ENCODE measurements around the gene SLC39A13.

SLC39A13 gene

DNA sequence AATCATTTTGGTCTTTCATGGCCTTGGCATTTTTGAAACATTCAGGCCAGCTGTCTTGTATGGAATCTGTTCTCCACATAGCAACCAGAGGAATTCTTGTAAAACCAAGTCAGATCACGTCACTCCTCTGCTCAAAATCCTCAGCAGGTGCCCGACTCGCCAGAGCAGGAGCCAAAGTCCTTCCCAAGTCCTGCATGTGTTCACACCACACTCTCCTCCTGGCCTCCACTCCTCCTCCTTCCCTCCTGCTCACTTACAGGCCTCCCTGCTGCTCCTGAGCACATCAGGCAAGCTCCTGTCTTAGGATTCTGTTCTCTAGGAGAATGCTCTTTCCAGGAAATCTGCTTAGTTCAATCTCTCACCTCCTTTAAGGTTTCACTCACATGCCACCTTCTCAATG, 24.8 kb downstream of the SLC39A13 start:
- DNase-seq: no peak

GRCh38 chr11:47434011-47434786, 25.8 kb downstream of the SLC39A13 start:
- DNase-seq: no peak

GRCh38 chr11:47435687-47436086, 27.3 kb downstream of the SLC39A13 start:
- no peak for DNase-seq

- DNase-seq: no peak
These were observed 28.3 kb downstream of the SLC39A13 start for GRCh38 chr11:47436726-47437125.

GRCh38 chr11:47437218-47437745, 28.9 kb downstream of the SLC39A13 start:
- no peak for DNase-seq

GRCh38 chr11:47437746-47438418, 29.5 kb downstream of the SLC39A13 start:
- no peak for DNase-seq

DNA sequence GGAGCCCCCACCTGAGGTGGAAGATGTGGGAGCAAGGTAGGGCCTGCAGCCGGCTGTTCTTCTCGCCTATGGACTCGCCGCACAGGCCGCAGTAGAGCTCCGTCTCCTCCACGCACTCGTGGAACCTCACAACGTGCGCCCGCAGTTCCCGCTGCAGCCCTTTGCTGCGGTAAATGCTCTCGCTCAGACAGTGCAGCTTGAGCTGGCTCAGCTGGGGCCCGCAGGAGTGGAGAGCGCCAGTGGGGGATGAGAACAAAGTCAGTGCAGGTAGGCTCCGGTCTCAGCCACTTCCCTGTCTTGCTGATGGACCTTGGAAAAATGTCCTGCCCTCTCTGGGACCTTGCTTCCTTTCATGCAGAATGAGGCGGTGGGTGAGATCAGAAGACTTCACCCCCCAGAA, 30.3 kb downstream of the SLC39A13 start:
- no peak for DNase-seq

- no peak for DNase-seq
These were observed 31.7 kb downstream of the SLC39A13 start for GRCh38 chr11:47440054-47440476.

DNA sequence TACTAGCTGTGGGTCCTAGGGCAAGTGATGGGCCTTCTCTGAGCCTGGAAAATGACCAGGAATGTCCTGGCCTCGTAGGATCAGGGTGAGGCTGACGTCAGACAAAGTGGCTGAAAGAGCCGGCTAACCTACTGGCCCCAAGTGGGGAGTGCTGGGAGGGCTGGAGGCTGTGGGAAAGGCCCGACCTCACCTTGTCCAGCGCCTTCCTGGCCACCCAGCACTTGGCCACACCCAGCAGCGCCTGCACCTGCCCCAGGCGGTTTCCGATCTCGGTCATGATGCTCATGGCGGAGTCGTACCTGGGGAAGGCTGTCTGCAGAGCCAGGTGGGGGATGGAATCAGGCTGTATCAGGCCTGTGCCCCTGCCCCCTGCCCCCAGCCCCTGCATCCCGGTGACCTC, 33.0 kb downstream of the SLC39A13 start:
- no peak for DNase-seq

DNA sequence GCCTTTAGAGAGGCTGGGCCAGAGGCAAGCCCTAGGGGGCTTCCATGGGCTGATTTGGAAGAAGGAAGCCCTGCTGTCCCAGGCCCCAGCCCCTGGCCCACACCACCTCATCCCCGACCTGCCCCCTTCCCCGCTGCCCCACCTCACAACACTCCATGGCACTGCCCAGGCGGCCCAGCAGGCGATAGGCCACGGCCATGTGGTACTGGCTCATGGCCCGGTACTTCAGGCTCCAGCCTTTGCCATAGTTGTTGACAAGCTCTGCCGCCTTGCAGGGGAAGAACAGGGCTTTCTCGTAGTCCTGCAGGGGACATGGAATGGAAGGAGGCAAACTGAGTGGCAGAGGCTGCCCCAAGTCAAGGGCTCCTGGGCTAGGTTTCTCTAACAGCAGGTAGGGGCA, 34.1 kb downstream of the SLC39A13 start:
- DNase-seq: no peak

DNA sequence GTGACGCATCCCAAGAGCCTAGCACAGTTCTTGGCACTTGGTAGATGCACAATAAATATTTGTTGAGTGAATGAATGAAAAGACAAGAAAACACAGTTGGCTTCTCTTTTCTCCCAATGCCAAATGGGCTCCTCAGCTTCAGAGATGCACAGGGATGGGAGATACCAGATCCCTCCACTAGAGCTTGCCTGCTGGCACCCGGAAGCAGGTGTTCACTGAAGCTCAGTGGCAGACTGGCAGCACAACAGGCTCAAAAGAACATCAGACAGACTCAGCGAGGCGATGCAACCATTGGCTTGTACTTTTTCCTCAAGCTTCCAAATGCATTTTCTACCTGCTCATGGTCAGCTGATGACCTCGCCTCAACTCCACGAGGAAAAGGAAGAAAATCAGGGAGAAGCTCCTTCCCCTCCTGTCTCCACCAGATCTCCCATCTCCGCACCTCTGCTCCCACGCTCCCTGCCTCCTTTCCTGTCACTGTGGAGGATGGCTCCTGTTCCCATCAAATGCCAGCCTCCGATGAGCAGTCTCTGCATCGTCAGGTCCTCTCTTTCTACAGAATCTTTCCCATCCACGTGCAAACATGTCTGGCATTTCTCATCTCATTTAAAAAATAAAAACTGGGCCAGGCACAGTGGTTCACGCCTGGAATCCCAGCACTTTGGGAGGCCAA, 34.8 kb downstream of the SLC39A13 start:
- DNase-seq: no peak

DNA sequence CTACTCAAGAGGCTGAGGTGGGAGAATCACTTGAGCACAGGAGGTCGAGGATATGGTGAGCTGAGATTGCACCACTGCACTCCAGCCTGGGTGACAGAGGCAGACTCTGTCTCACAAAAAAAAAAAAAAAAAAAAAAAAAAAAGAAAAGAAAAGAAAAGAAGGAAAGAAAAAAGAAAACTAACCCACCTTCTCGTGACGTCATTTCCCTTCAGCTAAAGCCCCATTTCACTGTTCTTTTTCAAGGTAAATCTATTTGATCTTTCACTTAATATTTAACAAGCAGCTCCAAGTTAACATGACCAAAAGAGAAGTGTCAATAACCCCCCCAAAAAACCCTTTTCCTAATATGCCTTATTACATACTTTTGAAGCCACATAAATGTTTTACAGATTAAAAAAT, 35.4 kb downstream of the SLC39A13 start:
- DNase-seq: no peak

- no peak for DNase-seq
These were observed 37.5 kb downstream of the SLC39A13 start for GRCh38 chr11:47445840-47446239.

- DNase-seq: no peak
These were observed 38.4 kb downstream of the SLC39A13 start for GRCh38 chr11:47446833-47447232.

DNA sequence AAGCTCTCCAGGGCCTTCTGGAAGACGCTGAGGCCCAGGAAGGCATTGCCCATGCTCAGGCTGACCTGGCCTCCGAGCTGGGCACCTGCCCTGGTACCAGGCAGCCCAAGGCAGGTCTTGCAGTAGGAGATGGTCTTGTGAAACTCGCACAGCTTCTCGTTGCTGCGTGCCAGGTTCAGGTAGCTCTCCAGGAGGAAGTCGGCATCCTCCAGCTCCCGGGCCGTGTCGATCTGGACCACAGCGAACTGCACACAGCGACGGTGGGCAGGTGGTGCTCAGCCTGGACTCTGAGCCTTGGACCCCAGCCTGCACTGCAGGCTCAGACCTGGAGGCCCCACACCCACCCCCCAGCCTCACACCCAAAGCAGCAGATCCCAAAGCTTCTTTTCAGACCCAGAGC, 39.5 kb downstream of the SLC39A13 start:
- no peak for DNase-seq

GRCh38 chr11:47448566-47449427, 40.4 kb downstream of the SLC39A13 start, which contains the start of gene RAPSN:
Gene RAPSN, minus strand, starts transcription at chr11:47449136. Its CDS starts 172 bp downstream, at chr11:47448964.
- no peak for DNase-seq

- DNase-seq: no peak
These were observed 41.2 kb downstream of the SLC39A13 start for GRCh38 chr11:47449541-47449940.

DNA sequence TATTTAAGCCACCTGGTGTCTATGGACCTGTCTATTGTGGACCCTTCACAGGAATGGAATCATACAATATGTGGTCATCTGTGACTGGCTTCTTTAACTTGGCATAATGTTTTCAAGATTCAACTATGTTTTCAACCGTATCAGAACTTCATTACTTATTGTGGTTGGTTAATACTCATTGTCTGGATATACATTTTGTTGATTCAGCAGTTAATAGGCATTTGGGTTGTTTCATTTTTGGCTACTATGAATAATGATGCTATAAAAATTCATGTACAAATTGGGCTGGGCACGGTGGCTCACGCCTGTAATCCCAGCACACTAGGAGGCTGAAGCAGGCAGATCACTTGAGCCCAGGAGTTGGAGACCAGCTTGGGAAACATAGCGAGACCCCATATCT, 43.0 kb downstream of the SLC39A13 start:
- DNase-seq: no peak

- no peak for DNase-seq
These were observed 43.6 kb downstream of the SLC39A13 start for GRCh38 chr11:47451990-47452389.

- DNase-seq: no peak
These were observed 45.0 kb downstream of the SLC39A13 start for GRCh38 chr11:47453365-47453764.

DNA sequence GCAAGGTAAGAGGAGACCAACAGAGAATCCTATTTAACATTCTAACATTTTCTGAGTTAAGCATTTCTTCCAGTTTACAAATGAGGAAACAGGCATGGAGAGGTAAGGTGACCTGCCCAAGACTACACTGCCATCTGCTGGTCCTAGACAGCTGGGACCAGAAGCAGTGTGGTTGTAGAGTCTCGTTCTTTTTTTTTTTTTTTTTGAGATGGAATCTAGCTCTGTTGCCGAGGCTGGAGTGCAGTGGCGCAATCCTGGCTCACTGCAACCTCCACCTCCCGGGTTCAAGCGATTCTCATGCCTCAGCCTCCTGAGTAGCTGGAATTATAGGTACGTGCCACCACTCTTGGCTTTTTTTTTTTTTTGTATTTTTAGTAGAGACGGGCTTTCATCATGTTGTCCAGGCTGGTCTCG, 45.9 kb downstream of the SLC39A13 start:
- DNase-seq: peak; percentile 8

GRCh38 chr11:47460571-47461235, 52.3 kb downstream of the SLC39A13 start:
- DNase-seq: no peak

Measured in NK-92 treated with Interleukin-12 subunit alpha and Interleukin-12 subunit beta, amount 100 ng/mL, for 24 hours (cell line).